Stimulated activated CD8-positive, alpha-beta memory T cell treated with anti-CD3 and anti-CD28 coated beads, Interleukin-7, amount 100 ng/mL, for 24 hours (primary cell): Measurements from ENCODE around the gene LMX1B.
"Not testable (repeated sequence)": the region's sequence is repeated elsewhere in the genome, so short reads cannot be mapped to it uniquely, and the experiment has no call there.

ENCODE experiments used
- DNase-seq: peaks from one replicate; pipeline ENCODE4 v3.0.0-alpha.2; 2020; ENCODE audit warnings: low read depth

Gene LMX1B

GRCh38 chr9:126613651-126614050, at the start of gene LMX1B:
LMX1B (plus strand) TSS chr9:126613928; CDS start chr9:126614450, 522 bp downstream.
- no peak for DNase-seq

- DNase-seq, result no peak
Measured at GRCh38 chr9:126564128-126564527, 49.6 kb upstream of the LMX1B start.

GRCh38 chr9:126564716-126565115, 49.0 kb upstream of the LMX1B start:
- no peak for DNase-seq

GRCh38 chr9:126565336-126566128, 48.2 kb upstream of the LMX1B start:
- DNase-seq, result no peak

- DNase-seq, result no peak
Measured at GRCh38 chr9:126569036-126569435, 44.7 kb upstream of the LMX1B start.

GRCh38 chr9:126578029-126578428, 35.7 kb upstream of the LMX1B start:
- DNase-seq, result no peak

- DNase-seq, result not testable (repeated sequence)
Measured at GRCh38 chr9:126580319-126580718, 33.4 kb upstream of the LMX1B start.

- no peak for DNase-seq
Measured at GRCh38 chr9:126581893-126582292, 31.8 kb upstream of the LMX1B start.

- DNase-seq, result no peak
Measured at GRCh38 chr9:126582427-126582826, 31.3 kb upstream of the LMX1B start.

- DNase-seq, result no peak
Measured at GRCh38 chr9:126583144-126583760, 30.5 kb upstream of the LMX1B start.

GRCh38 chr9:126584611-126585010, 29.1 kb upstream of the LMX1B start:
- no peak for DNase-seq

GRCh38 chr9:126586236-126586635, 27.5 kb upstream of the LMX1B start:
- no peak for DNase-seq

GRCh38 chr9:126587187-126588185, 26.2 kb upstream of the LMX1B start:
- no peak for DNase-seq

GRCh38 chr9:126588491-126589168, 25.1 kb upstream of the LMX1B start:
- no peak for DNase-seq

- no peak for DNase-seq
Measured at GRCh38 chr9:126589349-126589748, 24.4 kb upstream of the LMX1B start.

GRCh38 chr9:126591083-126591482, 22.6 kb upstream of the LMX1B start:
- DNase-seq, result no peak

GRCh38 chr9:126591922-126592321, 21.8 kb upstream of the LMX1B start:
- no peak for DNase-seq

GRCh38 chr9:126592461-126592860, 21.3 kb upstream of the LMX1B start:
- DNase-seq, result no peak

GRCh38 chr9:126595982-126596381, 17.7 kb upstream of the LMX1B start:
- DNase-seq, result no peak

GRCh38 chr9:126599047-126599650, 14.6 kb upstream of the LMX1B start:
- DNase-seq, result no peak
